Esophagus squamous epithelium (tissue), 4 donors: ENCODE measurements around the gene ATL1.

ENCODE experiments used
- POLR2A ChIP-seq, 4 donors: fragments of 450-650 bp; IDR thresholded peaks; one replicate each; pipeline ENCODE4 v1.6.1; 2017; ENCODE audit warnings: antibody characterized with exemption in 4 of 4, mild to moderate bottlenecking in 4 of 4, moderate library complexity in 3 of 4
- TF ChIP-seq, protein P1 (sequence below), 6 experiments: fragments of 450-650 bp in 4 of 6; fragments of 200-600 bp in 2 of 6; sonication (generic) in 2 of 6; IDR thresholded peaks; one replicate each; pipeline ENCODE4 v1.5.1; 2016 to 2019; ENCODE audit warnings: antibody characterized with exemption in 6 of 6, mild to moderate bottlenecking in 4 of 6, moderate library complexity in 4 of 6

DNA sequence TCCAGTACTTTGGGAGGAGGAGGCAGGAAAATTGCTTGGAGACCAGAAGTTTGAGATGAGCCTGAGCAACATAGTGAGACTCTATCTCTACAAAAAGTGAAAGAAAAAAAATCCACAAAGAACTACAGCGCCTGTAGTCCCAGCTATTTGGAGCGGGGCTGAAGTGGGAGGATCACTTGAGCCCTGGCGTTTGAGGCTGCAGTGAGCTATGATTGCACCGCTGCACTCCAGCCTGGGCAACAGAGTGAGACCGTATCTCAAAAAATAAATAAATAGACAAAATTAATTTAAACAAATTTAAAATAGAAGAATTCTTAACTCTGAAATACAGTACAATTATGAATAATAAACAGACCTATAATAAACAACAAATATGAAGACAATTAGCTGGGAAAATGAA is 40.9 kb downstream of the ATL1 start:
- TF ChIP-seq, protein P1, sequence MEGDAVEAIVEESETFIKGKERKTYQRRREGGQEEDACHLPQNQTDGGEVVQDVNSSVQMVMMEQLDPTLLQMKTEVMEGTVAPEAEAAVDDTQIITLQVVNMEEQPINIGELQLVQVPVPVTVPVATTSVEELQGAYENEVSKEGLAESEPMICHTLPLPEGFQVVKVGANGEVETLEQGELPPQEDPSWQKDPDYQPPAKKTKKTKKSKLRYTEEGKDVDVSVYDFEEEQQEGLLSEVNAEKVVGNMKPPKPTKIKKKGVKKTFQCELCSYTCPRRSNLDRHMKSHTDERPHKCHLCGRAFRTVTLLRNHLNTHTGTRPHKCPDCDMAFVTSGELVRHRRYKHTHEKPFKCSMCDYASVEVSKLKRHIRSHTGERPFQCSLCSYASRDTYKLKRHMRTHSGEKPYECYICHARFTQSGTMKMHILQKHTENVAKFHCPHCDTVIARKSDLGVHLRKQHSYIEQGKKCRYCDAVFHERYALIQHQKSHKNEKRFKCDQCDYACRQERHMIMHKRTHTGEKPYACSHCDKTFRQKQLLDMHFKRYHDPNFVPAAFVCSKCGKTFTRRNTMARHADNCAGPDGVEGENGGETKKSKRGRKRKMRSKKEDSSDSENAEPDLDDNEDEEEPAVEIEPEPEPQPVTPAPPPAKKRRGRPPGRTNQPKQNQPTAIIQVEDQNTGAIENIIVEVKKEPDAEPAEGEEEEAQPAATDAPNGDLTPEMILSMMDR (IDR thresholded peaks at IDR 0.05) = no peak
- TF ChIP-seq POLR2A (IDR thresholded peaks at IDR 0.05) = no peak
